ENCODE results near the gene KLHDC8B. TPM values are rescaled to one million over a fixed set of nuclear protein-coding genes. Genes with fewer than 3 reads are reported as not detected.

Gene KLHDC8B
- total and polyA plus RNA-seq, 2 donors (not counting 3 experiments of a cell fraction or from before 2014, with no cell fraction given): 36.0 to 77.8 TPM

DNA sequence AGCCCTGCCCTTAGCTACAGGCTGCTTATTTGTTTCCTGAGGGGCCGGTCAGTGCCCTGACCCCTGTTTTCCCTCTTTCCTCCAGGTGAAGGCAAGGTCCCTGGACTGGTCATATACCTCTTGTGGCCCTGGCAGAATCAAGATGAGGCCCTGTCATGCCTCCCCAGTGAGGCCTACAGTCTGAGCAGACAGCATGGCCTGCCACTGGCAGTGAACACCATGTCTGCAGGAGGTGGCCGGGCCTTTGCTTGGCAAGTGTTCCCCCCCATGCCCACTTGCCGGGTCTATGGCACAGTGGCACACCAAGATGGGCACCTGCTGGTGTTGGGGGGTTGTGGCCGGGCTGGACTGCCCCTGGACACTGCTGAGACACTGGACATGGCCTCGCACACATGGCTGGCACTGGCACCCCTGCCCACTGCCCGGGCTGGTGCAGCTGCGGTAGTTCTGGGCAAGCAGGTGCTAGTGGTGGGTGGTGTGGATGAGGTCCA, 1.2 kb downstream of the KLHDC8B start:
- intact Hi-C loops (cut with micrococcal nuclease): no loop called here
- no peak overlapping the region for H3K4me2 ChIP-seq (ENCODE audit: insufficient read depth, low read length)
- H3K4me3 ChIP-seq (replicated peaks in 1 of 3; ENCODE audit: insufficient read depth in 1 of 3, low read depth in 1 of 3, low read length in 3 of 3): peak overlapping the region in 1 of 3 experiments; percentile 94
- ChIA-PET CTCF (interaction anchor here (1.3 to 8.5 kb wide), 2 partner anchors 13 to 277 kb away, joined by 4 to 87 read pairs; no protein-coding TSS in a partner anchor), POLR2A (interaction anchor here (0.7 kb wide), 1 partner anchor 83 kb away, joined by 3 read pairs; no protein-coding TSS in a partner anchor)
- no peaks in the 10 kb centered on the region for H3K9me1 ChIP-seq (replicated peaks; ENCODE audit: control insufficient read depth, extremely low read depth, insufficient read depth, low read length)
- DNase-seq (ENCODE audit: low read depth, low spot score): peak; percentile 30
- no peaks in the 10 kb centered on the region for H3K79me2 ChIP-seq (ENCODE audit: control insufficient read depth, insufficient read depth, low read length)
- no peak overlapping the region for H3K9ac ChIP-seq (replicated peaks; ENCODE audit: extremely low read depth, insufficient read depth, low read length)
- H3K36me3 ChIP-seq (ENCODE audit: control insufficient read depth in 2 of 2, extremely low read depth in 1 of 2, insufficient read depth in 2 of 2, low read length in 2 of 2): peaks cover 0 to 21% of the 10 kb centered on the region in 2 experiments
- H2AFZ ChIP-seq (ENCODE audit: low read depth, low read length): no peak overlapping the region
- dilution Hi-C loops (cut with MboI; ENCODE audit: extremely low pct_ligation_motif_present, low sequenced_read_pairs): no loop called here
- H3K4me1 ChIP-seq (ENCODE audit: control insufficient read depth, extremely low read depth, insufficient read depth, low read length): peaks cover 18% of the 10 kb centered on the region
- H3K27ac ChIP-seq (ENCODE audit: insufficient read depth, low read depth, low read length): no peak overlapping the region
- no peaks in the 10 kb centered on the region for H4K20me1 ChIP-seq (replicated peaks; ENCODE audit: control insufficient read depth, extremely low read depth, insufficient read depth, low read length)
- FAIRE-seq: peak; percentile 50
- no peak for TF ChIP-seq MYC (IDR thresholded peaks at IDR 0.05; ENCODE audit: low read depth, low read length)
- no peak for TF ChIP-seq JUN (IDR thresholded peaks at IDR 0.05; ENCODE audit: borderline replicate concordance, insufficient read depth, insufficient read length, low read depth)
- no peak for TF ChIP-seq POLR2A (IDR thresholded peaks at IDR 0.05; ENCODE audit: low read depth, low read length)
- TF ChIP-seq, protein P1, sequence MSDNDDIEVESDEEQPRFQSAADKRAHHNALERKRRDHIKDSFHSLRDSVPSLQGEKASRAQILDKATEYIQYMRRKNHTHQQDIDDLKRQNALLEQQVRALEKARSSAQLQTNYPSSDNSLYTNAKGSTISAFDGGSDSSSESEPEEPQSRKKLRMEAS (IDR thresholded peaks at IDR 0.05; ENCODE audit: insufficient read depth, insufficient read length): no peak
- TF ChIP-seq, protein P2, sequence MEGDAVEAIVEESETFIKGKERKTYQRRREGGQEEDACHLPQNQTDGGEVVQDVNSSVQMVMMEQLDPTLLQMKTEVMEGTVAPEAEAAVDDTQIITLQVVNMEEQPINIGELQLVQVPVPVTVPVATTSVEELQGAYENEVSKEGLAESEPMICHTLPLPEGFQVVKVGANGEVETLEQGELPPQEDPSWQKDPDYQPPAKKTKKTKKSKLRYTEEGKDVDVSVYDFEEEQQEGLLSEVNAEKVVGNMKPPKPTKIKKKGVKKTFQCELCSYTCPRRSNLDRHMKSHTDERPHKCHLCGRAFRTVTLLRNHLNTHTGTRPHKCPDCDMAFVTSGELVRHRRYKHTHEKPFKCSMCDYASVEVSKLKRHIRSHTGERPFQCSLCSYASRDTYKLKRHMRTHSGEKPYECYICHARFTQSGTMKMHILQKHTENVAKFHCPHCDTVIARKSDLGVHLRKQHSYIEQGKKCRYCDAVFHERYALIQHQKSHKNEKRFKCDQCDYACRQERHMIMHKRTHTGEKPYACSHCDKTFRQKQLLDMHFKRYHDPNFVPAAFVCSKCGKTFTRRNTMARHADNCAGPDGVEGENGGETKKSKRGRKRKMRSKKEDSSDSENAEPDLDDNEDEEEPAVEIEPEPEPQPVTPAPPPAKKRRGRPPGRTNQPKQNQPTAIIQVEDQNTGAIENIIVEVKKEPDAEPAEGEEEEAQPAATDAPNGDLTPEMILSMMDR (IDR thresholded peaks at IDR 0.05; ENCODE audit: extremely low read depth in 1 of 2, insufficient read depth in 1 of 2, low read depth in 1 of 2, low read length in 2 of 2): no peak
- BruUV-seq (replicated peaks): no TSS peak
- no peaks in the 10 kb centered on the region for H3K27me3 ChIP-seq (ENCODE audit: control insufficient read depth in 2 of 2, insufficient read depth in 2 of 2, low read length in 2 of 2)
- no peaks in the 10 kb centered on the region for H3K9me3 ChIP-seq (replicated peaks; ENCODE audit: control insufficient read depth, insufficient read depth, low read length)

All from endothelial cell of umbilical vein (primary cell).